PC-9 (cell line): Measurements from ENCODE around the gene CNTNAP1.
"Not testable (repeated sequence)": the region's sequence is repeated elsewhere in the genome, so short reads cannot be mapped to it uniquely, and the experiment has no call there.

Experiments
- CTCF ChIP-seq: fragments of 200-600 bp; sonication (generic); conservative IDR thresholded peaks from 2 replicates; pipeline ENCODE4 v1.6.1; 2017; ENCODE audit warnings: mixed run types, antibody characterized with exemption, mild to moderate bottlenecking, moderate library complexity
- EZH2 ChIP-seq: fragments of 200-600 bp; sonication (generic); IDR thresholded peaks from 2 replicates; pipeline ENCODE4 v1.8.0; 2017; ENCODE audit warnings: antibody characterized with exemption, low read depth

DNA sequence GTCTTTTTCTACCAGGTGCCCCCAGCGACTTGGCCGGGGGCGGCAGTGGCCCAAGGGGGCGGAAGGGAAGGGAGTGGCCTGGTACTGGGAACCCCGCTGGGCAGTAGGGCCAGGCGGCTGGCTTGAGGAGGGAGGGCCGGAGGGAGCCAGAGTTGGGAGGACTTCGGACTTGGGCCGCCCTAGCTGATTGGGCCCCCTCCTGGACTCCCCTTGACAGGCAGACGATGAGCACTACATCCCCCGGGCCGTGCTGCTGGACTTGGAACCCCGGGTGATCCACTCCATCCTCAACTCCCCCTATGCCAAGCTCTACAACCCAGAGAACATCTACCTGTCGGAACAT lies 22.4 kb upstream of the CNTNAP1 start:
- TF ChIP-seq EZH2, CTCF: not testable (repeated sequence)
